MCF 10A (cell line): ENCODE results near the gene RAB13. TPM values are rescaled to one million over a fixed set of nuclear protein-coding genes. Genes with fewer than 3 reads are reported as not detected.

Source experiments
- BruUV-seq: library from RNA; stranded (reverse); fragments of 400-500 nt; replicated peaks from 2 replicates; lab custom pipeline; 2021; lab: Mats Ljungman, UMichigan
- CTCF ChIA-PET: fragments of 300-600 bp; sonication (Branson Sonifier 250); formaldehyde crosslinking; extraction: SDS; loops from one replicate; lab custom pipeline; 2021; ENCODE audit warnings: antibody characterized with exemption, inconsistent platforms; lab: Yijun Ruan, JAX
- POLR2A ChIA-PET: fragments of 300-600, 350-650 bp; sonication (Branson Sonifier 250); formaldehyde crosslinking; extraction: SDS; loops from one replicate; lab custom pipeline; 2020; ENCODE audit warnings: antibody characterized with exemption, inconsistent platforms; lab: Yijun Ruan, JAX
- DNase-seq: peaks from one replicate; pipeline ENCODE4 v3.0.0-alpha.2; 2018; ENCODE audit not compliant: unreplicated experiment
- H3K27ac Mint-ChIP-seq: one replicate; pipeline ENCODE4 v1.8.0; 2022; ENCODE audit warnings: mild to moderate bottlenecking, low read depth, mixed read lengths; ENCODE audit not compliant: unreplicated experiment
- H3K27me3 Mint-ChIP-seq: one replicate; pipeline ENCODE4 v1.8.0; 2022; ENCODE audit warnings: mixed read lengths; ENCODE audit not compliant: insufficient read depth, unreplicated experiment
- H3K36me3 Mint-ChIP-seq: one replicate; pipeline ENCODE4 v1.8.0; 2022; ENCODE audit warnings: mild to moderate bottlenecking, moderate library complexity, mixed read lengths; ENCODE audit not compliant: insufficient read depth, unreplicated experiment
- H3K4me1 Mint-ChIP-seq: one replicate; pipeline ENCODE4 v1.8.0; 2022; ENCODE audit warnings: mixed read lengths; ENCODE audit not compliant: insufficient read depth, unreplicated experiment
- H3K4me3 Mint-ChIP-seq: one replicate; pipeline ENCODE4 v1.8.0; 2022; ENCODE audit warnings: mild to moderate bottlenecking, moderate library complexity, mixed read lengths; ENCODE audit not compliant: unreplicated experiment
- H3K9me3 Mint-ChIP-seq: one replicate; pipeline ENCODE4 v1.8.0; 2022; ENCODE audit warnings: mixed read lengths; ENCODE audit not compliant: unreplicated experiment
- CTCF ChIP-seq: fragments of 200-600 bp; IDR thresholded peaks from one replicate; pipeline ENCODE4 v1.8.0; 2022; ENCODE audit warnings: antibody characterized with exemption, mild to moderate bottlenecking; ENCODE audit not compliant: unreplicated experiment
- intact Hi-C: fragments of 100-400 bp; cut with micrococcal nuclease; formaldehyde crosslinking; loops from 2 replicates; pipeline ENCODE4 v1.14.1; 2022
- total RNA-seq: library from RNA; stranded (reverse); gene quantifications from 2 replicates; pipeline ENCODE4 v1.2.3, GENCODE V29; 2022

RAB13 gene
- total RNA-seq, 1 experiment from 2014 or later: 71.6 TPM

GRCh38 chr1:153958111-153958960 lies 27.8 kb downstream of the RAB13 start, which contains the start of gene CRTC2:
Gene CRTC2 (minus strand): TSS chr1:153958612. CDS start chr1:153958497, 115 bp downstream.
- no peak for TF ChIP-seq CTCF
- Mint-ChIP-seq H3K36me3 (peaks cover 57% of the 10 kb centered on the region), H3K9me3 (no peaks in the 10 kb centered on the region), H3K4me3 (peak within 1 kb of the TSS; percentile 96), H3K4me1 (peaks cover 55% of the 10 kb centered on the region), H3K27ac (peak within 1 kb of the TSS; percentile 92), H3K27me3 (no peaks in the 10 kb centered on the region)
- ChIA-PET CTCF (interaction anchor here (0.6 to 5.6 kb wide), 7 partner anchors 8 to 1878 kb away, joined by 3 to 60 read pairs (median 3); partner anchors contain the start of genes DENND4B and RAB13), POLR2A (interaction anchor here (0.6 to 16.7 kb wide), 24 partner anchors 4 to 397 kb away, joined by 3 to 647 read pairs (median 4); partner anchors contain the start of genes CHTOP, CREB3L4, CRTC2 and DENND4B)
- no TSS peak for BruUV-seq
- peak; percentile 100 for DNase-seq
- intact Hi-C loops: loop anchor here (2.0 kb wide), 1 partner anchor 28 kb away; the partner anchor contains the start of gene RAB13

- H3K27ac Mint-ChIP-seq: peak overlapping the region; percentile 92
- H3K36me3 Mint-ChIP-seq: peaks cover 60% of the 10 kb centered on the region
- peaks cover 54% of the 10 kb centered on the region for H3K4me1 Mint-ChIP-seq
- H3K4me3 Mint-ChIP-seq: peak overlapping the region; percentile 96
- intact Hi-C loops: loop anchor here (2.0 kb wide), 1 partner anchor 29 kb away; the partner anchor contains the start of gene RAB13
- ChIA-PET POLR2A (interaction anchor here (0.8 to 16.7 kb wide), 16 partner anchors 4 to 345 kb away, joined by 3 to 647 read pairs (median 7); partner anchors contain the start of genes CHTOP, CREB3L4, CRTC2 and DENND4B), CTCF (interaction anchor here (0.6 to 5.6 kb wide), 5 partner anchors 8 to 1878 kb away, joined by 3 to 60 read pairs (median 4); partner anchors contain the start of gene DENND4B)
- peak; percentile 17 for DNase-seq
- H3K27me3 Mint-ChIP-seq: no peaks in the 10 kb centered on the region
- TF ChIP-seq CTCF: no peak
- no peaks in the 10 kb centered on the region for H3K9me3 Mint-ChIP-seq
- no TSS peak for BruUV-seq
Observed at GRCh38 chr1:153957744-153958110, 28.4 kb downstream of the RAB13 start.

- no peak for DNase-seq
- peak overlapping the region; percentile 92 for H3K27ac Mint-ChIP-seq
- BruUV-seq: no TSS peak
- ChIA-PET CTCF (interaction anchor here (0.5 to 5.6 kb wide), 9 partner anchors 9 to 301 kb away, joined by 3 to 60 read pairs (median 4); partner anchors contain the start of genes CREB3L4, DENND4B and RAB13), POLR2A (interaction anchor here (0.6 to 16.7 kb wide), 14 partner anchors 5 to 344 kb away, joined by 3 to 647 read pairs (median 6); partner anchors contain the start of genes CHTOP, CREB3L4, CRTC2 and DENND4B)
- TF ChIP-seq CTCF: no peak
- H3K4me3 Mint-ChIP-seq: peak overlapping the region; percentile 96
- H3K36me3 Mint-ChIP-seq: peaks cover 59% of the 10 kb centered on the region
- no peaks in the 10 kb centered on the region for H3K9me3 Mint-ChIP-seq
- intact Hi-C loops: no loop called here
- no peaks in the 10 kb centered on the region for H3K27me3 Mint-ChIP-seq
- peaks cover 52% of the 10 kb centered on the region for H3K4me1 Mint-ChIP-seq
Observed at GRCh38 chr1:153956997-153957715, 29.0 kb downstream of the RAB13 start.
